GM23338 (cell line): ENCODE results near the gene CIB4. TPM values are rescaled to one million over a fixed set of nuclear protein-coding genes. Genes with fewer than 3 reads are reported as not detected.

Experiments used
- ATAC-seq: fragments of 200-7000 bp; cut with Tn5 transposase; 3 replicates; pipeline ENCODE4 v1.9.1; 2020
- DNase-seq: peaks from one replicate; pipeline ENCODE4 v3.0.0-alpha.2; 2015; ENCODE audit warnings: low spot score
- H2AFZ ChIP-seq: fragments of 200-600 bp; sonication (generic); 2 replicates; pipeline ENCODE4 v1.8.0; 2016; ENCODE audit warnings: antibody characterized with exemption, mild to moderate bottlenecking, moderate library complexity
- H3F3A ChIP-seq: fragments of 200-600 bp; sonication (generic); replicated peaks from 2 replicates; pipeline ENCODE4 v1.8.0; 2017; ENCODE audit warnings: antibody characterized with exemption, mixed run types, low read depth
- H3K27ac ChIP-seq: fragments of 200-600 bp; sonication (generic); 2 replicates; pipeline ENCODE4 v1.6.1; 2016; ENCODE audit warnings: low read depth
- H3K27me3 ChIP-seq: fragments of 200-600 bp; sonication (generic); 2 replicates; pipeline ENCODE4 v1.8.0; 2016; ENCODE audit warnings: mild to moderate bottlenecking, mixed run types, moderate library complexity; ENCODE audit not compliant: insufficient read depth
- H3K36me3 ChIP-seq: fragments of 200-600 bp; sonication (generic); 2 replicates; pipeline ENCODE4 v1.8.0; 2016; ENCODE audit warnings: mild to moderate bottlenecking; ENCODE audit not compliant: insufficient read depth
- H3K4me1 ChIP-seq: fragments of 200-600 bp; sonication (generic); 2 replicates; pipeline ENCODE4 v1.8.0; 2016; ENCODE audit warnings: mild to moderate bottlenecking, moderate library complexity; ENCODE audit not compliant: insufficient read depth
- H3K4me2 ChIP-seq: fragments of 200-600 bp; sonication (generic); 2 replicates; pipeline ENCODE4 v1.7.1; 2017; ENCODE audit warnings: mixed run types
- H3K4me3 ChIP-seq: fragments of 200-600 bp; sonication (generic); 2 replicates; pipeline ENCODE4 v1.6.1; 2016; ENCODE audit warnings: mixed run types
- H3K79me2 ChIP-seq: fragments of 200-600 bp; sonication (generic); replicated peaks from 2 replicates; pipeline ENCODE4 v1.8.0; 2017; ENCODE audit warnings: mild to moderate bottlenecking; ENCODE audit not compliant: insufficient read depth
- H3K9me2 ChIP-seq: fragments of 200-600 bp; sonication (generic); 2 replicates; pipeline ENCODE4 v1.8.0; 2017; ENCODE audit not compliant: insufficient read depth
- H4K20me1 ChIP-seq: fragments of 200-600 bp; sonication (generic); replicated peaks from 2 replicates; pipeline ENCODE4 v1.8.0; 2017; ENCODE audit warnings: mild to moderate bottlenecking; ENCODE audit not compliant: insufficient read depth
- H3K27ac Mint-ChIP-seq: 2 replicates; pipeline ENCODE4 v1.8.0; 2020; ENCODE audit warnings: inconsistent platforms, mild to moderate bottlenecking, moderate library complexity, mixed read lengths
- H3K27me3 Mint-ChIP-seq: 3 replicates; pipeline ENCODE4 v1.8.0; 2022; ENCODE audit warnings: low read depth, mild to moderate bottlenecking, moderate library complexity, mixed read lengths, inconsistent platforms; ENCODE audit not compliant: insufficient read depth, poor library complexity
- H3K36me3 Mint-ChIP-seq: 3 replicates; pipeline ENCODE4 v1.8.0; 2021; ENCODE audit warnings: low read depth, mild to moderate bottlenecking, inconsistent platforms, moderate library complexity, mixed read lengths
- H3K4me1 Mint-ChIP-seq: 3 replicates; pipeline ENCODE4 v1.8.0; 2020; ENCODE audit warnings: mild to moderate bottlenecking, inconsistent platforms, mixed read lengths
- H3K4me3 Mint-ChIP-seq: 3 replicates; pipeline ENCODE4 v1.8.0; 2021; ENCODE audit warnings: moderate library complexity, mild to moderate bottlenecking, inconsistent platforms, mixed read lengths
- H3K9me3 Mint-ChIP-seq: 3 replicates; pipeline ENCODE4 v1.8.0; 2020; ENCODE audit warnings: moderate library complexity, mild to moderate bottlenecking, inconsistent platforms, mixed read lengths
- CREB1 ChIP-seq: fragments of 250-450 bp; sonication (Bioruptor Pico); IDR thresholded peaks from 2 replicates; pipeline ENCODE4 v1.5.0; 2020; ENCODE audit warnings: low read depth, mild to moderate bottlenecking, moderate library complexity
- EZH2phosphoT487 ChIP-seq: fragments of 200-600 bp; sonication (generic); IDR thresholded peaks from one replicate; pipeline ENCODE4 v1.8.1; 2018; ENCODE audit warnings: antibody characterized with exemption; ENCODE audit not compliant: unreplicated experiment
- JUNB ChIP-seq: IDR thresholded peaks from one replicate; pipeline ENCODE4 v1.6.1; 2016; ENCODE audit warnings: antibody characterized with exemption; ENCODE audit not compliant: unreplicated experiment
- NANOG ChIP-seq: IDR thresholded peaks from 2 replicates; pipeline ENCODE4 v1.6.1; 2016; ENCODE audit warnings: antibody characterized with exemption, borderline replicate concordance
- STAT1 ChIP-seq: IDR thresholded peaks from one replicate; pipeline ENCODE4 v1.6.1; 2016; ENCODE audit warnings: antibody characterized with exemption; ENCODE audit not compliant: unreplicated experiment
- ZNF114 ChIP-seq: fragments of 250-450 bp; sonication (Bioruptor Pico); IDR thresholded peaks from 2 replicates; pipeline ENCODE4 v1.5.0; 2020; ENCODE audit warnings: mild to moderate bottlenecking, moderate library complexity
- ZNF331 ChIP-seq: fragments of 250-450 bp; sonication (Bioruptor Pico); IDR thresholded peaks from 2 replicates; pipeline ENCODE4 v1.5.0; 2020; ENCODE audit warnings: low read depth, mild to moderate bottlenecking, moderate library complexity
- polyA plus RNA-seq: library from polyadenylated mRNA; unstranded; fragments of >200 nt; fragmentation: Nextera tagmentation; extraction: Ambion mirVana; gene quantifications from 2 replicates; pipeline ENCODE4 v1.2.1, GENCODE V29; 2016
- total RNA-seq: library from RNA; depleted of rRNA; stranded (reverse); fragments of >200 nt; shearing (Covaris generic); gene quantifications from 2 replicates; pipeline ENCODE4 v1.2.3, GENCODE V29; 2014
- TF ChIP-seq, protein P1 (sequence below): IDR thresholded peaks from 2 replicates; pipeline ENCODE4 v1.6.1; 2016; ENCODE audit warnings: antibody characterized with exemption
- TF ChIP-seq, protein P2 (sequence below), 2 experiments: fragments of 200-600 bp in 1 of 2; sonication (generic) in 1 of 2; conservative IDR thresholded peaks; 2 replicates each; pipeline versions ENCODE4 v1.5.1 to v1.6.1; 2016 to 2017; ENCODE audit warnings: antibody characterized with exemption in 2 of 2, low read depth in 2 of 2, mild to moderate bottlenecking in 2 of 2, moderate library complexity in 1 of 2
- TF ChIP-seq, protein P3 (sequence below): fragments of 250-450 bp; sonication (Bioruptor Pico); IDR thresholded peaks from 2 replicates; pipeline ENCODE4 v1.5.0; 2020; ENCODE audit warnings: mild to moderate bottlenecking, moderate library complexity

The CIB4 gene
- total and polyA plus RNA-seq, 2 experiments from 2014 or later: not detected

DNA sequence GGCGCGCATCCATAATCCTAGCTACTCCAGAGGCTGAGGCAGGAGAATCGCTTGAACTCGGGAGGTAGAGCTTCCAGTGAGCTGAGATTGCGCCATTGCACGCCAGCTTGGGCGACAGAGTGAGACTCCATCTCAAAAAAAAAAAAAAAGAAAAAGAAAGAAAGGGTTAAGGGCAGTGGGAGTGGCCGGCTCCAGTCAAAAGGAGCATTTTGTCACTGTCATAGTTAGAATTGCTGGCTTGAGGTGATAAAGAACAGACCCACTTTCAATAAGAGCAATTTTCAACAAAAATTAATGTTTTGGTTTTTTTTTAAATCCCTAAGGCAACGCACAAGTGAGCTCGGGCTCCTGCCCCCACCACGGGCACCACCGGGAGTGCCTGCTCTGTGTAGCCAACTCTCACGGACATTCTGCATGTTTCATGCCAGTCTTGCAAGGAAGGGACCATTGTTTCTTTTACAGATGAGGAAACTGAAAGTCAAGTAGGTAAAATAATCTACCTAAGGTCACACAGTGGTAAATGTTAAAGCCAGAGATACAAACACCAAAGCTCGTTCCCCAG is 8.5 kb downstream of the CIB4 start (continued):
- TF ChIP-seq, protein P1, sequence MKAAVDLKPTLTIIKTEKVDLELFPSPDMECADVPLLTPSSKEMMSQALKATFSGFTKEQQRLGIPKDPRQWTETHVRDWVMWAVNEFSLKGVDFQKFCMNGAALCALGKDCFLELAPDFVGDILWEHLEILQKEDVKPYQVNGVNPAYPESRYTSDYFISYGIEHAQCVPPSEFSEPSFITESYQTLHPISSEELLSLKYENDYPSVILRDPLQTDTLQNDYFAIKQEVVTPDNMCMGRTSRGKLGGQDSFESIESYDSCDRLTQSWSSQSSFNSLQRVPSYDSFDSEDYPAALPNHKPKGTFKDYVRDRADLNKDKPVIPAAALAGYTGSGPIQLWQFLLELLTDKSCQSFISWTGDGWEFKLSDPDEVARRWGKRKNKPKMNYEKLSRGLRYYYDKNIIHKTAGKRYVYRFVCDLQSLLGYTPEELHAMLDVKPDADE: no peak
- TF ChIP-seq STAT1 (no peak), ZNF114 (CRISPR knock-in tag) (no peak), EZH2phosphoT487 (no peak), JUNB (no peak)

DNA sequence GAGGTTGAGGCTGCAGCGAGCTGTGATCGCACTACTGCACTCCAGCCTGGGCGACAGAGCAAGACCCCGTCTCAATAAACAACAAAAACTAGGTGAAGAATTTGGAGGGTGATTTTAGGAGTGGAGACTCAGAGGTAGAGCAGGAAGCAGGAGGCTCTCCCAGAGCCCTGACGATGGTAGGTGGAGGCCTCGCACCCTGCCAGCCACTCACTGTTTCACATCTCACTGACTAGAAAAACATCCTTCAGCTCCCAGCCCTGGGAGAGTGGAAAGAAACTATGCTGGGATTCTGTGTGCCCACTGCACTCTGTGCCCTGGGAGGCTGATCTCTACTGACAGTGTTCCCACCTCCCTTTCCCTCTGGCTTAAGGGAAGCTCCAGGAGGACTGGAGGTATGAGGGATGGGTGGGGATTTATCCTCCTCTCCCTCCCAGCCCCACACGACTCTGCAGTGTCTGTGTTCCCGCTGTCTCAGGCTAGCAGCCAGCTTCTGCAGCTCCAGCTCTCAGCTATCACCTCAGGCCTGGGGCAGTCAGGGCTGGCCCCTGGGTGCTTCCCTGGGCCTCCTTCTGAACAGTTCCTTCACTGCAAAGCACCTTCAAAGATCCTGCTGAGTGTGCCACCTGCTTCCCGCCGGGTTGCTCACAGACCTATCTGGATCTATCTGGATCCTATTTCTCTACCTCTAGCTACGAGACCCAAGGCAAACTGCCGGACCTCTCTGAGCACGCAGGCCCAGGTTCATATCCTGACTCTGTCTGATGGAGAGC is 9.6 kb downstream of the CIB4 start:
- Mint-ChIP-seq H3K9me3 (no peaks in the 10 kb centered on the region), H3K36me3 (no peaks in the 10 kb centered on the region), H3K4me3 (no peak overlapping the region), H3K27ac (no peak overlapping the region), H3K4me1 (peaks cover 4% of the 10 kb centered on the region; the same call in 2 of the 3 replicates), H3K27me3 (peaks cover 10% of the 10 kb centered on the region)
- Histone ChIP-seq H3F3A (no peaks in the 10 kb centered on the region), H3K9me2 (no peaks in the 10 kb centered on the region), H3K27me3 (no peaks in the 10 kb centered on the region), H3K4me3 (no peak overlapping the region), H3K79me2 (no peaks in the 10 kb centered on the region), H2AFZ (no peak overlapping the region), H3K36me3 (no peaks in the 10 kb centered on the region), H4K20me1 (no peaks in the 10 kb centered on the region), H3K4me2 (no peak overlapping the region), H3K27ac (no peak overlapping the region), H3K4me1 (no peaks in the 10 kb centered on the region)
- TF ChIP-seq, protein P2, sequence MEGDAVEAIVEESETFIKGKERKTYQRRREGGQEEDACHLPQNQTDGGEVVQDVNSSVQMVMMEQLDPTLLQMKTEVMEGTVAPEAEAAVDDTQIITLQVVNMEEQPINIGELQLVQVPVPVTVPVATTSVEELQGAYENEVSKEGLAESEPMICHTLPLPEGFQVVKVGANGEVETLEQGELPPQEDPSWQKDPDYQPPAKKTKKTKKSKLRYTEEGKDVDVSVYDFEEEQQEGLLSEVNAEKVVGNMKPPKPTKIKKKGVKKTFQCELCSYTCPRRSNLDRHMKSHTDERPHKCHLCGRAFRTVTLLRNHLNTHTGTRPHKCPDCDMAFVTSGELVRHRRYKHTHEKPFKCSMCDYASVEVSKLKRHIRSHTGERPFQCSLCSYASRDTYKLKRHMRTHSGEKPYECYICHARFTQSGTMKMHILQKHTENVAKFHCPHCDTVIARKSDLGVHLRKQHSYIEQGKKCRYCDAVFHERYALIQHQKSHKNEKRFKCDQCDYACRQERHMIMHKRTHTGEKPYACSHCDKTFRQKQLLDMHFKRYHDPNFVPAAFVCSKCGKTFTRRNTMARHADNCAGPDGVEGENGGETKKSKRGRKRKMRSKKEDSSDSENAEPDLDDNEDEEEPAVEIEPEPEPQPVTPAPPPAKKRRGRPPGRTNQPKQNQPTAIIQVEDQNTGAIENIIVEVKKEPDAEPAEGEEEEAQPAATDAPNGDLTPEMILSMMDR (conservative IDR thresholded peaks at IDR 0.05; ENCODE audit: low read depth in 2 of 2): no peak
- TF ChIP-seq CREB1 (CRISPR knock-in tag) (no peak), STAT1 (no peak), ZNF331 (CRISPR knock-in tag) (no peak), ZNF114 (CRISPR knock-in tag) (no peak), NANOG (no peak)
- TF ChIP-seq, protein P3, sequence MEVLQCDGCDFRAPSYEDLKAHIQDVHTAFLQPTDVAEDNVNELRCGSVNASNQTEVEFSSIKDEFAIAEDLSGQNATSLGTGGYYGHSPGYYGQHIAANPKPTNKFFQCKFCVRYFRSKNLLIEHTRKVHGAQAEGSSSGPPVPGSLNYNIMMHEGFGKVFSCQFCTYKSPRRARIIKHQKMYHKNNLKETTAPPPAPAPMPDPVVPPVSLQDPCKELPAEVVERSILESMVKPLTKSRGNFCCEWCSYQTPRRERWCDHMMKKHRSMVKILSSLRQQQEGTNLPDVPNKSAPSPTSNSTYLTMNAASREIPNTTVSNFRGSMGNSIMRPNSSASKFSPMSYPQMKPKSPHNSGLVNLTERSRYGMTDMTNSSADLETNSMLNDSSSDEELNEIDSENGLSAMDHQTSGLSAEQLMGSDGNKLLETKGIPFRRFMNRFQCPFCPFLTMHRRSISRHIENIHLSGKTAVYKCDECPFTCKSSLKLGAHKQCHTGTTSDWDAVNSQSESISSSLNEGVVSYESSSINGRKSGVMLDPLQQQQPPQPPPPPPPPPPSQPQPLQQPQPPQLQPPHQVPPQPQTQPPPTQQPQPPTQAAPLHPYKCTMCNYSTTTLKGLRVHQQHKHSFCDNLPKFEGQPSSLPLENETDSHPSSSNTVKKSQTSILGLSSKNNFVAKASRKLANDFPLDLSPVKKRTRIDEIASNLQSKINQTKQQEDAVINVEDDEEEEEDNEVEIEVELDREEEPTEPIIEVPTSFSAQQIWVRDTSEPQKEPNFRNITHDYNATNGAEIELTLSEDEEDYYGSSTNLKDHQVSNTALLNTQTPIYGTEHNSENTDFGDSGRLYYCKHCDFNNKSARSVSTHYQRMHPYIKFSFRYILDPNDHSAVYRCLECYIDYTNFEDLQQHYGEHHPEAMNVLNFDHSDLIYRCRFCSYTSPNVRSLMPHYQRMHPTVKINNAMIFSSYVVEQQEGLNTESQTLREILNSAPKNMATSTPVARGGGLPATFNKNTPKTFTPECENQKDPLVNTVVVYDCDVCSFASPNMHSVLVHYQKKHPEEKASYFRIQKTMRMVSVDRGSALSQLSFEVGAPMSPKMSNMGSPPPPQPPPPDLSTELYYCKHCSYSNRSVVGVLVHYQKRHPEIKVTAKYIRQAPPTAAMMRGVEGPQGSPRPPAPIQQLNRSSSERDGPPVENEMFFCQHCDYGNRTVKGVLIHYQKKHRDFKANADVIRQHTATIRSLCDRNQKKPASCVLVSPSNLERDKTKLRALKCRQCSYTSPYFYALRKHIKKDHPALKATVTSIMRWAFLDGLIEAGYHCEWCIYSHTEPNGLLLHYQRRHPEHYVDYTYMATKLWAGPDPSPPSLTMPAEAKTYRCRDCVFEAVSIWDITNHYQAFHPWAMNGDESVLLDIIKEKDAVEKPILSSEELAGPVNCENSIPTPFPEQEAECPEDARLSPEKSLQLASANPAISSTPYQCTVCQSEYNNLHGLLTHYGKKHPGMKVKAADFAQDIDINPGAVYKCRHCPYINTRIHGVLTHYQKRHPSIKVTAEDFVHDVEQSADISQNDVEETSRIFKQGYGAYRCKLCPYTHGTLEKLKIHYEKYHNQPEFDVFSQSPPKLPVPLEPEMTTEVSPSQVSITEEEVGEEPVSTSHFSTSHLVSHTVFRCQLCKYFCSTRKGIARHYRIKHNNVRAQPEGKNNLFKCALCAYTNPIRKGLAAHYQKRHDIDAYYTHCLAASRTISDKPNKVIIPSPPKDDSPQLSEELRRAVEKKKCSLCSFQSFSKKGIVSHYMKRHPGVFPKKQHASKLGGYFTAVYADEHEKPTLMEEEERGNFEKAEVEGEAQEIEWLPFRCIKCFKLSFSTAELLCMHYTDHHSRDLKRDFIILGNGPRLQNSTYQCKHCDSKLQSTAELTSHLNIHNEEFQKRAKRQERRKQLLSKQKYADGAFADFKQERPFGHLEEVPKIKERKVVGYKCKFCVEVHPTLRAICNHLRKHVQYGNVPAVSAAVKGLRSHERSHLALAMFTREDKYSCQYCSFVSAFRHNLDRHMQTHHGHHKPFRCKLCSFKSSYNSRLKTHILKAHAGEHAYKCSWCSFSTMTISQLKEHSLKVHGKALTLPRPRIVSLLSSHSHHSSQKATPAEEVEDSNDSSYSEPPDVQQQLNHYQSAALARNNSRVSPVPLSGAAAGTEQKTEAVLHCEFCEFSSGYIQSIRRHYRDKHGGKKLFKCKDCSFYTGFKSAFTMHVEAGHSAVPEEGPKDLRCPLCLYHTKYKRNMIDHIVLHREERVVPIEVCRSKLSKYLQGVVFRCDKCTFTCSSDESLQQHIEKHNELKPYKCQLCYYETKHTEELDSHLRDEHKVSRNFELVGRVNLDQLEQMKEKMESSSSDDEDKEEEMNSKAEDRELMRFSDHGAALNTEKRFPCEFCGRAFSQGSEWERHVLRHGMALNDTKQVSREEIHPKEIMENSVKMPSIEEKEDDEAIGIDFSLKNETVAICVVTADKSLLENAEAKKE (CRISPR knock-in tag): no peak
- DNase-seq: no peak
- ATAC-seq: no peak
